ENCODE measurements around the gene HIPK2. TPM values are rescaled to one million over a fixed set of nuclear protein-coding genes. Genes with fewer than 3 reads are reported as not detected.

The HIPK2 gene
- polyA plus RNA-seq, 2 of the 4 experiments (the other 2 are of a cell fraction) = 11.3 to 12.1 TPM

GRCh38 chr7:139627831-139628230, 150.0 kb downstream of the HIPK2 start:
- no peak for TF ChIP-seq CBX2 (IDR thresholded peaks at IDR 0.05; ENCODE audit: borderline replicate concordance, low read depth)
- TF ChIP-seq KDM5A (IDR thresholded peaks at IDR 0.05) = no peak
- TF ChIP-seq HOXB5 (CRISPR knock-in tag; IDR thresholded peaks at IDR 0.05) = no peak
- no peak for TF ChIP-seq JUN (IDR thresholded peaks at IDR 0.05)
- TF ChIP-seq FOXS1 (CRISPR knock-in tag; IDR thresholded peaks at IDR 0.05) = no peak
- TF ChIP-seq ZFP36 (IDR thresholded peaks at IDR 0.05; ENCODE audit: borderline replicate concordance, partially characterized antibody) = no peak
- no peak for TF ChIP-seq RAD21 (conservative IDR thresholded peaks at IDR 0.05 in 1 of 2, IDR thresholded peaks at IDR 0.05 in 1 of 2)
- TF ChIP-seq MYC (IDR thresholded peaks at IDR 0.05; ENCODE audit: borderline replicate concordance, low read length) = no peak
- no peak for TF ChIP-seq ESRRA (IDR thresholded peaks at IDR 0.05; ENCODE audit: borderline replicate concordance, low read length)
- no peak for TF ChIP-seq BCL3 (IDR thresholded peaks at IDR 0.05)
- TF ChIP-seq ZC3H11A (IDR thresholded peaks at IDR 0.05) = no peak
- Histone ChIP-seq H3K4me2 (no peak overlapping the region), H3K4me3 (no peak overlapping the region), H3K9me3 (no peaks in the 10 kb centered on the region), H3K27ac (no peak overlapping the region), H3K4me1 (no peaks in the 10 kb centered on the region)
- ATAC-seq (no peak), DNase-seq (ENCODE audit: low read depth in 1 of 2, low spot score in 1 of 2) (no peak), FAIRE-seq (no peak)
- ChIA-PET CTCF (interaction anchor here (0.7 to 11.1 kb wide), 4 partner anchors 9 to 375 kb away, joined by 3 to 63 read pairs (median 7); no protein-coding TSS in a partner anchor), POLR2A (no interaction called here)
- 62% methylated on average over 4 of the region's 4 CpGs for WGBS (ENCODE audit: missing lambda C conversion rate)

- CTCF ChIA-PET = interaction anchor here (0.7 to 11.1 kb wide), 4 partner anchors 8 to 376 kb away, joined by 3 to 63 read pairs (median 8); no protein-coding TSS in a partner anchor
- Histone ChIP-seq H3K27ac (no peak overlapping the region), H3K4me2 (no peak overlapping the region), H3K4me3 (no peak overlapping the region), H3K4me1 (no peaks in the 10 kb centered on the region), H3K9me3 (no peaks in the 10 kb centered on the region)
- ATAC-seq (no peak), FAIRE-seq (no peak), DNase-seq (ENCODE audit: low read depth in 1 of 2, low spot score in 1 of 2) (no peak)
- POLR2A ChIA-PET = no interaction called here
- TF ChIP-seq ZNF302 (CRISPR knock-in tag; IDR thresholded peaks at IDR 0.05) (no peak), ZC3H11A (IDR thresholded peaks at IDR 0.05) (no peak), ELK1 (IDR thresholded peaks at IDR 0.05; ENCODE audit: low read depth, low read length) (no peak), NPAS2 (CRISPR knock-in tag; IDR thresholded peaks at IDR 0.05; ENCODE audit: borderline replicate concordance) (no peak), CBX2 (IDR thresholded peaks at IDR 0.05; ENCODE audit: borderline replicate concordance, low read depth) (no peak), FOSL2 (IDR thresholded peaks at IDR 0.05) (no peak), FOSL2 (CRISPR knock-in tag; IDR thresholded peaks at IDR 0.05) (no peak), HOXA7 (CRISPR knock-in tag; IDR thresholded peaks at IDR 0.05) (no peak), ZSCAN20 (CRISPR knock-in tag; IDR thresholded peaks at IDR 0.05) (no peak), POLR2AphosphoS2 (conservative IDR thresholded peaks at IDR 0.05; ENCODE audit: low read length) (no peak), SREBF2 (IDR thresholded peaks at IDR 0.05) (no peak), E2F6 (IDR thresholded peaks at IDR 0.05; ENCODE audit: borderline replicate concordance, low read depth) (no peak), CTCF (IDR thresholded peaks at IDR 0.05) (no peak), RARB (CRISPR knock-in tag; IDR thresholded peaks at IDR 0.05) (no peak), JUNB (IDR thresholded peaks at IDR 0.05) (no peak), MAX (IDR thresholded peaks at IDR 0.05) (no peak), MAZ (IDR thresholded peaks at IDR 0.05; ENCODE audit: borderline replicate concordance, low read depth, low read length) (no peak), NFE2L2 (conservative IDR thresholded peaks at IDR 0.05; ENCODE audit: low read length) (no peak), FOXS1 (CRISPR knock-in tag; IDR thresholded peaks at IDR 0.05) (no peak), CBX8 (IDR thresholded peaks at IDR 0.05) (no peak)
- 100% methylated on average over 1 of the region's 1 CpG for WGBS (ENCODE audit: missing lambda C conversion rate)
These were observed 151.0 kb downstream of the HIPK2 start for GRCh38 chr7:139626817-139627216.

All from A549 (cell line).